T-helper 1 cell (primary cell): Measurements from ENCODE around the gene SRSF2.
"Not testable (repeated sequence)": the region's sequence is repeated elsewhere in the genome, so short reads cannot be mapped to it uniquely, and the experiment has no call there.

Experiments
- DNase-seq, 5 donors: peaks; one replicate each; pipeline ENCODE4 v3.0.0-alpha.2; 2012 to 2020
- total RNA-seq, 4 donors: gene quantifications; one replicate each; lab custom pipeline; 2026; lab: John Stamatoyannopoulos, UW

The SRSF2 gene
- total RNA-seq = 647 to 795 (median 654) reads per million in 4 donors

GRCh38 chr17:76737082-76737675 is at the start of gene SRSF2:
Gene SRSF2, minus strand, starts transcription at chr17:76737331. Its CDS starts 171 bp downstream, at chr17:76737160.
- DNase-seq = peak; percentile 97 to 99 (median 98)

GRCh38 chr17:76784926-76785325 is 47.8 kb upstream of the SRSF2 start:
- DNase-seq = no peak

- no peak for DNase-seq
Measured at GRCh38 chr17:76783146-76783545, 46.0 kb upstream of the SRSF2 start.

GRCh38 chr17:76781056-76781982 is 44.2 kb upstream of the SRSF2 start:
- DNase-seq = no peak

- DNase-seq = no peak
Measured at GRCh38 chr17:76775021-76775600, 38.0 kb upstream of the SRSF2 start.

GRCh38 chr17:76772842-76773525 is 35.9 kb upstream of the SRSF2 start:
- peak; percentile 10 to 49 (median 46) for DNase-seq

GRCh38 chr17:76758570-76758969 is 21.4 kb upstream of the SRSF2 start:
- no peak for DNase-seq

GRCh38 chr17:76757256-76757655 is 20.1 kb upstream of the SRSF2 start:
- no peak for DNase-seq

GRCh38 chr17:76755285-76755684 is 18.2 kb upstream of the SRSF2 start:
- no peak for DNase-seq

GRCh38 chr17:76753061-76753961 is 16.2 kb upstream of the SRSF2 start:
- DNase-seq = peak in 2 of 5 donors; percentile 12 to 49

- peak in 1 of 5 donors; percentile 54 for DNase-seq
Measured at GRCh38 chr17:76752006-76752405, 14.9 kb upstream of the SRSF2 start.

- no peak for DNase-seq
Measured at GRCh38 chr17:76751416-76751993, 14.4 kb upstream of the SRSF2 start.

- no peak for DNase-seq
Measured at GRCh38 chr17:76748657-76749056, 11.5 kb upstream of the SRSF2 start.

- DNase-seq = no peak
Measured at GRCh38 chr17:76747716-76748363, 10.7 kb upstream of the SRSF2 start.

- not testable (repeated sequence) for DNase-seq
Measured at GRCh38 chr17:76745785-76746184, 8.7 kb upstream of the SRSF2 start.

- no peak for DNase-seq
Measured at GRCh38 chr17:76744747-76745146, 7.6 kb upstream of the SRSF2 start.

- DNase-seq = no peak
Measured at GRCh38 chr17:76742958-76743357, 5.8 kb upstream of the SRSF2 start.

- no peak for DNase-seq
Measured at GRCh38 chr17:76740329-76741118, 3.4 kb upstream of the SRSF2 start.

- not testable (repeated sequence) for DNase-seq
Measured at GRCh38 chr17:76739568-76740115, 2.5 kb upstream of the SRSF2 start.

GRCh38 chr17:76738468-76738850 is 1.3 kb upstream of the SRSF2 start:
- no peak for DNase-seq
